GM12872 (cell line): Measurements from ENCODE around the gene KRT2.

Experiments used
- TF ChIP-seq, protein P1 (sequence below): IDR thresholded peaks from 3 replicates; pipeline ENCODE4 v1.5.1; 2011; ENCODE audit warnings: low read depth, mild to moderate bottlenecking, low read length, moderate library complexity; ENCODE audit not compliant: insufficient read depth

KRT2 gene

DNA sequence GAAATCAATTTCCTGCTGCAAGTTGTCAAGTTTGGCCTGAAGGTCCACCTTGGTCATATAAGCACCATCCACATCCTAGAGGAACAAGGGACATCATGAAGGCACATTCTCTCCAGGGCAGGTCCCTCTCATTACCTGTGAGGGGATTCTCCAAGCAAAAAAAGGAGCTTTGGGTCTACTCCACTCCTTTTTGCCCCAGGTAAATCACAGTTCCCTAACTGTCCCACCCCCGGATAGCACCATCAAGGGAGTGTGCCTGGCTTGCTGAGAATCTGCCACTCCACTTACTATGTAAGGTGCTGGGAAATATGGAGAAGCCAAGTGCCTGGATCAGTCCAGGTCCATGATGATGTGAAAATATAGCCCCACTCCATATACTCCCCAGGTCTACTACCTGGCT, 25.7 kb upstream of the KRT2 start:
- TF ChIP-seq, protein P1, sequence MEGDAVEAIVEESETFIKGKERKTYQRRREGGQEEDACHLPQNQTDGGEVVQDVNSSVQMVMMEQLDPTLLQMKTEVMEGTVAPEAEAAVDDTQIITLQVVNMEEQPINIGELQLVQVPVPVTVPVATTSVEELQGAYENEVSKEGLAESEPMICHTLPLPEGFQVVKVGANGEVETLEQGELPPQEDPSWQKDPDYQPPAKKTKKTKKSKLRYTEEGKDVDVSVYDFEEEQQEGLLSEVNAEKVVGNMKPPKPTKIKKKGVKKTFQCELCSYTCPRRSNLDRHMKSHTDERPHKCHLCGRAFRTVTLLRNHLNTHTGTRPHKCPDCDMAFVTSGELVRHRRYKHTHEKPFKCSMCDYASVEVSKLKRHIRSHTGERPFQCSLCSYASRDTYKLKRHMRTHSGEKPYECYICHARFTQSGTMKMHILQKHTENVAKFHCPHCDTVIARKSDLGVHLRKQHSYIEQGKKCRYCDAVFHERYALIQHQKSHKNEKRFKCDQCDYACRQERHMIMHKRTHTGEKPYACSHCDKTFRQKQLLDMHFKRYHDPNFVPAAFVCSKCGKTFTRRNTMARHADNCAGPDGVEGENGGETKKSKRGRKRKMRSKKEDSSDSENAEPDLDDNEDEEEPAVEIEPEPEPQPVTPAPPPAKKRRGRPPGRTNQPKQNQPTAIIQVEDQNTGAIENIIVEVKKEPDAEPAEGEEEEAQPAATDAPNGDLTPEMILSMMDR, result no peak

DNA sequence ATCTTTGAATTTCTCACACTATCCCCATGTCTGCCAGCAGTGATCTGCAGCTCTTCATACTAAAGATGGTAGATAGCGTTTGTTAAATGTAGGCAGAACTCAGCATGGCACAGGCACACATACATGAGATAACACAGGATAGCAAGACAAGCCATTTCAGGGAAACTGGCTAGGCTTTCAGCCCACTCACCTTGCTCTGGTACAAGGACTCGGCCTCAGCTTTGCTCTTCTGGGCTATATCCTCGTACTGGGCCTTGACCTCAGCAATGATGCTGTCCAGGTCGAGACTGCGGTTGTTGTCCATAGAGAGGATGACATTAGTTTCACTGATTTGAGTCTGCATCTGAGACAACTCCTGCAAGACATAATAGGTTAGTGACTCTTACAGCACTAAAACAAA, 25.1 kb upstream of the KRT2 start:
- TF ChIP-seq, protein P1, result no peak

DNA sequence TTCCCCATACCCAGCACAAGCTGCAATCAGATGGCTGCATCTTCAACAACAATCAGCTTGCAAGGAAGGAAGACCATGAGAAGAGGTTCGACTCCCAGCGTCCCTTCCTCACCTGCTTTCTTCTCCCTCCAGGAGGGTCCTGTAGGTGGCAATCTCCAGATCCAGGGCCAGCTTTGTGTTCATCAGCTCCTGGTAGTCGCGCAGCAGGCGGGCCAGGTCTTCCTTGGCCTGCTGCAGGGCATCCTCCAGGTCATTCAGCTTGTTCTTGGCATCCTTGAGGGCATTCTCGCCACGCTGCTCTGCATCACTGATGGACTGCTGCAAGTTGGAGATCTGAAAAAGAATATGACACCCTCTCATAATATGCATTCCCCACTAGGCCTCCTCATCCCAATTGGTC, 24.2 kb upstream of the KRT2 start:
- TF ChIP-seq, protein P1, result no peak

DNA sequence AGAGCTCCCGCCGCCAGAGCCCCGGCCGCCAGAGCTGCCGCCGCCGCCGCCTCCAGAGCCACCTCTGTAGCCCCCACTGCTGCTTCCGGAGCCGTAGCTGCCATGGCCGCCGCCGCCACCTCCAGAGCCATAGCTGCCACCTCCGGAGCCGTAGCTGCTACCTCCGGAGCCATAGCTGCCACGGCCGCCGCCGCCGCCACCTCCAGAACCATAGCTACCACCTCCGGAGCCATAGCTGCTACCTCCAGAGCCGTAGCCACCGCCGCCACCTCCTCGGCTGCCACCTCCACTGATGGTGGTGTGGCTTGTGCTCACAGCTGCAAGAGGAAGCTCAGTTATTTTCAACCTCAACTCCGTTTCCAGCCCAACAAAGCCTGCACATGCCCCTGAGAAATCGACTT, 23.3 kb upstream of the KRT2 start:
- TF ChIP-seq, protein P1, result no peak

DNA sequence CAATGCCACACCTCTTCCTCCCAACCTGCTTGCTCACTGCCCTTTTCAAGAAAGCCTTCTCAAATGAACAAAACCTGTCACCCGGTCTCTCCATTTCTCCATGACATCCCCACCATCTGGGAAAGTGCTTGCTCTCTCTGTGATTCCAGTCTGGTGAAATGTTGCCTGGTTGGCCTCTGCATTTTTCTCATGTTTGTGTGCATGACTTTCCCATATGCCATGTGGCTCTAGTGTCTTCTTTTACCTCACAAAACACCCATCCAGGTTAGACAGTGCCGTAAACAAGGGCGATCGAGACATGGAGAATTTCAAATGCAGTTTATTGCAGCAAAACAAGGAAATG, 22.4 kb upstream of the KRT2 start:
- TF ChIP-seq, protein P1, result no peak

DNA sequence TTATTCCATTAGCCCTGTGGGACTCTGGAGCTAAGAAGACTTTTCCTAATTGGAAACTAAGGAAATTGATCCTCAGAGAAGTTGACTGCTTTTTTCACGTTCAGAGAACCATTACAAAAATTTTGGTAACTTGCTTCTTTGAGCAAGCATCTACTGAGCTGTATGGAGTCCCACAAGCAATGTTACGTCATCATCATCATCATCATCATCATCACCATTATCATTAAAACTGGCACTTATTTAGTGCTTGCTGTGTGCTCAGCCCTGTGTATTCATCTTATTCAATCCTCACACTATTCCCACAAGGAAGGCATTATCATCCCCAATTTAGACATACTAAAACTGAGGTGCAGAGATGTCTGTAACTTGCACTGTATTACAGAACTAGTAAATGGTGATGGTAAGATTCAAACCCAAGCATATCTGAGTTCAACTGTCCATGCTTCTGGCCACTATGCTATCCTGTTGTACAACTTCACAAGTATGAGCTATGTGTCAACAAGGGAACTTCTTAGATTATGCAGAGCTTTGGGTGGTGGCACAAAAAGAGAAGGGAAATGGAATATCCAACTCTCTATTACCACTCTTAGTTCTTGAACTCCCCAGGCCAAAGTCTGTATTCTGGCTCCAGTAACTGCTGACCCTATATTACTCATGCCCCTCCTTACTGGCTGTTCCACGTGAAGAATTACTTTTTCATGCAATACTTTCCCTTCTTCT, 21.9 kb upstream of the KRT2 start:
- TF ChIP-seq, protein P1, result no peak

DNA sequence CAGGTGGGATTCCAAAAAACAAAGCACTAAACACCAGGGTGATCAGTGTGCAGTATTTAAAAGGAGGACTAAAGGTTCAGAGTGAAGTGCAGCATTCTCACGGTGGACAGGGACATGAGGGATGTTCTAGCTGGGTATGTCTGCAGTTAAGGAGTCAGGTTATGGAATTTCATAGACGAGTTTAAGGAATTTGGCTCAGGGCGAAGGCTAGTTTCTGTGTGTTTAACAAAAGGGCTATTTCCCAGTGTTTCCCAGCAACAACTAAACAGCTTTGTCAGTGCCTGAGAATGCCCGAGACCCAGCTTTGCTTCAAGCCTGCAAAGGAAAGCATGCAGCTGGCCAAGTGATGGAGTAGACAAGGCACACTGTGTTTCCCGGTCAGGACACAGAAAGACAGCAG, 21.2 kb upstream of the KRT2 start:
- TF ChIP-seq, protein P1, result no peak

DNA sequence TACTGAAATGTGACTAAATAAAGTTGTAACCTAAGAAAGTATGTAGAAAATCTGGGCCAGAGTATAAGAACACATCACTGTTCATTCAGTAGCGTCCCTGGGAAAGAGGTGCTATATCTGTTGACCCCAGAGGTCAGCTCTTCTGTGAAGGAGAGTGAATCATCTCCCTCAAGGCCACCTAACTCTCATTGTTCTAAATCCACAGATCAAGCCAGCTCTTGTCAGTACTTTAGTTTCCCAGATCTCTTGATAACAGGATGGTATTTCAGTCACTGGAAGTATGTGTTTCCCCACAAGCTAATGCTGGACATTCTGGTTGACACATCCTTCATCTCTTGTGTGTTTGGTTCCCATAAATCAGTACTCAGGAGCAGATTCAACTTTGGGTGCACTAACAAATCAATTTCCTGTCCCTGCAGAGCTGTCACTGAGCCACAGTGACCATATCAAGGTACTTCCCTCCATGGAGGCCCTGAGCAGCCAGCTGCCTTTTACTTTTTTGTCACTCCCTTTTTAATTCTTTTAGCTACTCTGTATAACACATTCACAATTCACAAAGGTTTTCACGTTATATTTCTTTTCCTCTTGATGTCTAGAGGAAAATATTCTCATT, 20.4 kb upstream of the KRT2 start:
- TF ChIP-seq, protein P1, result no peak
